Measurements from ENCODE around the gene THSD7B.

DNA sequence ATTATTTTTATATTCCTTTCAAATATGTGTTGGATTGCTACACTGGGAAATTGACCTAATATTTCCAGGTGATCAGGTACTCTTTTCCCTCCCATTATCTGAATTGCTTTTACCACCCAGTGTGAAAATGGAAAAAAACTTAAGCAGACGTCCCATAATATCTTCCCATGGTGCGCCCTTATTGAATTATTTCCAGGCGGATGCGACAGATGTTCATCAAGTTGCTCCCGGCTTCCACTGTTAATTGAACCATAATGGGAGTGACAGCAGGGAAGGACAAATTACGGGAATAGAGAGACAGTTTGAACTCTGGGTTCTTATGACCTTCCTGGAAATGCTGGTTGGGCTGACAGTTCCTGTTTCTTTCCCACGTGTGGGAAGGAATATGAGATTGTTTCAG is 93.3 kb downstream of the THSD7B start:
- TF ChIP-seq, protein P1, sequence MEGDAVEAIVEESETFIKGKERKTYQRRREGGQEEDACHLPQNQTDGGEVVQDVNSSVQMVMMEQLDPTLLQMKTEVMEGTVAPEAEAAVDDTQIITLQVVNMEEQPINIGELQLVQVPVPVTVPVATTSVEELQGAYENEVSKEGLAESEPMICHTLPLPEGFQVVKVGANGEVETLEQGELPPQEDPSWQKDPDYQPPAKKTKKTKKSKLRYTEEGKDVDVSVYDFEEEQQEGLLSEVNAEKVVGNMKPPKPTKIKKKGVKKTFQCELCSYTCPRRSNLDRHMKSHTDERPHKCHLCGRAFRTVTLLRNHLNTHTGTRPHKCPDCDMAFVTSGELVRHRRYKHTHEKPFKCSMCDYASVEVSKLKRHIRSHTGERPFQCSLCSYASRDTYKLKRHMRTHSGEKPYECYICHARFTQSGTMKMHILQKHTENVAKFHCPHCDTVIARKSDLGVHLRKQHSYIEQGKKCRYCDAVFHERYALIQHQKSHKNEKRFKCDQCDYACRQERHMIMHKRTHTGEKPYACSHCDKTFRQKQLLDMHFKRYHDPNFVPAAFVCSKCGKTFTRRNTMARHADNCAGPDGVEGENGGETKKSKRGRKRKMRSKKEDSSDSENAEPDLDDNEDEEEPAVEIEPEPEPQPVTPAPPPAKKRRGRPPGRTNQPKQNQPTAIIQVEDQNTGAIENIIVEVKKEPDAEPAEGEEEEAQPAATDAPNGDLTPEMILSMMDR (conservative IDR thresholded peaks at IDR 0.05; ENCODE audit: low read depth in 2 of 2): no peak
- TF ChIP-seq, protein P2, sequence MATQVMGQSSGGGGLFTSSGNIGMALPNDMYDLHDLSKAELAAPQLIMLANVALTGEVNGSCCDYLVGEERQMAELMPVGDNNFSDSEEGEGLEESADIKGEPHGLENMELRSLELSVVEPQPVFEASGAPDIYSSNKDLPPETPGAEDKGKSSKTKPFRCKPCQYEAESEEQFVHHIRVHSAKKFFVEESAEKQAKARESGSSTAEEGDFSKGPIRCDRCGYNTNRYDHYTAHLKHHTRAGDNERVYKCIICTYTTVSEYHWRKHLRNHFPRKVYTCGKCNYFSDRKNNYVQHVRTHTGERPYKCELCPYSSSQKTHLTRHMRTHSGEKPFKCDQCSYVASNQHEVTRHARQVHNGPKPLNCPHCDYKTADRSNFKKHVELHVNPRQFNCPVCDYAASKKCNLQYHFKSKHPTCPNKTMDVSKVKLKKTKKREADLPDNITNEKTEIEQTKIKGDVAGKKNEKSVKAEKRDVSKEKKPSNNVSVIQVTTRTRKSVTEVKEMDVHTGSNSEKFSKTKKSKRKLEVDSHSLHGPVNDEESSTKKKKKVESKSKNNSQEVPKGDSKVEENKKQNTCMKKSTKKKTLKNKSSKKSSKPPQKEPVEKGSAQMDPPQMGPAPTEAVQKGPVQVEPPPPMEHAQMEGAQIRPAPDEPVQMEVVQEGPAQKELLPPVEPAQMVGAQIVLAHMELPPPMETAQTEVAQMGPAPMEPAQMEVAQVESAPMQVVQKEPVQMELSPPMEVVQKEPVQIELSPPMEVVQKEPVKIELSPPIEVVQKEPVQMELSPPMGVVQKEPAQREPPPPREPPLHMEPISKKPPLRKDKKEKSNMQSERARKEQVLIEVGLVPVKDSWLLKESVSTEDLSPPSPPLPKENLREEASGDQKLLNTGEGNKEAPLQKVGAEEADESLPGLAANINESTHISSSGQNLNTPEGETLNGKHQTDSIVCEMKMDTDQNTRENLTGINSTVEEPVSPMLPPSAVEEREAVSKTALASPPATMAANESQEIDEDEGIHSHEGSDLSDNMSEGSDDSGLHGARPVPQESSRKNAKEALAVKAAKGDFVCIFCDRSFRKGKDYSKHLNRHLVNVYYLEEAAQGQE (IDR thresholded peaks at IDR 0.05; ENCODE audit: unreplicated experiment): no peak
- TF ChIP-seq EZH2phosphoT487 (IDR thresholded peaks at IDR 0.05; ENCODE audit: unreplicated experiment) (no peak), POLR2AphosphoS5 (IDR thresholded peaks at IDR 0.05; ENCODE audit: low read depth) (no peak)
